Astrocyte of the cerebellum (primary cell): ENCODE results near the gene SART3.
A peak's percentile ranks its signal among the peaks of the same experiment; 100 is the strongest.

Source experiments
- DNase-seq: peaks from one replicate; pipeline ENCODE4 v3.0.0-alpha.2; 2011; ENCODE audit warnings: low read depth
- H3K4me3 ChIP-seq: 2 replicates; pipeline ENCODE4 v1.5.1; 2011; ENCODE audit warnings: mild to moderate bottlenecking, low read depth, low read length, moderate library complexity
- CTCF ChIP-seq: IDR thresholded peaks from 2 replicates; pipeline ENCODE4 v1.5.1; 2012; ENCODE audit warnings: low read length, low read depth, moderate library complexity, mild to moderate bottlenecking; ENCODE audit errors: missing control alignments
- in situ Hi-C: cut with HindIII; loops from 2 replicates; pipeline ENCODE4 v1.10.0; 2017; ENCODE audit warnings: low sequenced_read_pairs

Gene SART3

GRCh38 chr12:108484845-108485244, 76.1 kb downstream of the SART3 start:
- in situ Hi-C loops: no loop called here
- no peak overlapping the region for H3K4me3 ChIP-seq
- TF ChIP-seq CTCF: no peak
- no peak for DNase-seq

- no peak for DNase-seq
- no peak for TF ChIP-seq CTCF
- H3K4me3 ChIP-seq: no peak overlapping the region
- in situ Hi-C loops: no loop called here
Observed at GRCh38 chr12:108484431-108484830, 76.5 kb downstream of the SART3 start.

GRCh38 chr12:108483213-108484059, 77.5 kb downstream of the SART3 start:
- TF ChIP-seq CTCF: no peak
- H3K4me3 ChIP-seq: no peak overlapping the region
- in situ Hi-C loops: no loop called here

GRCh38 chr12:108482717-108483212, 78.2 kb downstream of the SART3 start:
- peak; percentile 40 for DNase-seq
- in situ Hi-C loops: no loop called here
- no peak overlapping the region for H3K4me3 ChIP-seq
- no peak for TF ChIP-seq CTCF

More at GRCh38 chr12:108483213-108484059, 77.5 kb downstream of the SART3 start:
- DNase-seq: no peak

- H3K4me3 ChIP-seq: no peak overlapping the region
- TF ChIP-seq CTCF: no peak
- no peak for DNase-seq
- in situ Hi-C loops: no loop called here
Observed at GRCh38 chr12:108479364-108480070, 81.5 kb downstream of the SART3 start.

- DNase-seq: no peak
- TF ChIP-seq CTCF: no peak
- no peak overlapping the region for H3K4me3 ChIP-seq
- in situ Hi-C loops: no loop called here
Observed at GRCh38 chr12:108478611-108479206, 82.3 kb downstream of the SART3 start.
